ENCODE results near the gene WDR93. TPM values are rescaled to one million over a fixed set of nuclear protein-coding genes. Genes with fewer than 3 reads are reported as not detected.
A peak's percentile ranks its signal among the peaks of the same experiment; 100 is the strongest.

WDR93 gene
- total and polyA plus RNA-seq, 4 donors = 0.69 to 3.9 (median 1.5) TPM

DNA sequence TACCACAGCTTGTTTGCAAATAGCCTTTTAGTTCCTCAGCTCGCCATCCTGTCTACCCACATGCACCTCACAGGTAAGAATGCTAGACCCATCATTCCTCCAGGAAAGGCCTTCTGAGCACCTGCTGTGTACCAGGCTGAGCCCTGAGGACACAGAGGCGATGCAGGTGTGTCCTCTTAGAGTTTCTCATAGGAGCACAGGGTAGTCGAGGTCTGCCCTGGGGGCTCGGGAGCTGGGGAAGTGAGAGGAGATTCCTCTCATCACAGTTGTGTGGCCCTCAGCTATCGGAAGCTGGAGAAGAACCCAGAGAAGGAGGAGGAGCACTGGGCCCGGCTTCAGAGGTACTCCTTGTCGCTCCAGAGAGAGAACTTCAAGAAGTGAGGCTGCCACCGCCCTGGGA is 52.4 kb downstream of the WDR93 start:
- WGBS (ENCODE audit: insufficient coverage) = 90% methylated on average over 8 of the region's 8 CpGs
- no peak for DNase-seq (ENCODE audit: low read depth in 4 of 6, low spot score in 6 of 6)
- peaks cover 25% of the 10 kb centered on the region for H3K36me3 ChIP-seq (ENCODE audit: control insufficient read depth, insufficient read depth, low read length)
- H3K27ac ChIP-seq (ENCODE audit: low read depth, low read length) = no peak overlapping the region
- no peak overlapping the region for H3K4me3 ChIP-seq (ENCODE audit: low read depth, low read length)
- no peaks in the 10 kb centered on the region for H3K9me3 ChIP-seq (ENCODE audit: control insufficient read depth, insufficient read depth, low read length)
- peaks cover 15% of the 10 kb centered on the region for H3K4me1 ChIP-seq (ENCODE audit: control insufficient read depth, insufficient read depth, low read length)
- peaks cover 19% of the 10 kb centered on the region for H3K27me3 ChIP-seq (ENCODE audit: control insufficient read depth, insufficient read depth, low read length)

- WGBS (ENCODE audit: insufficient coverage) = 94% methylated on average over 5 of the region's 8 CpGs
Measured at GRCh38 chr15:89743594-89743993, 53.0 kb downstream of the WDR93 start.

GRCh38 chr15:89745131-89745530 is 54.5 kb downstream of the WDR93 start:
- 88% methylated on average over 10 of the region's 13 CpGs for WGBS (ENCODE audit: insufficient coverage)

More at GRCh38 chr15:89743594-89743993, 53.0 kb downstream of the WDR93 start:
- Histone ChIP-seq H3K27me3 (ENCODE audit: control insufficient read depth, insufficient read depth, low read length) (peaks cover 25% of the 10 kb centered on the region), H3K9me3 (ENCODE audit: control insufficient read depth, insufficient read depth, low read length) (no peaks in the 10 kb centered on the region), H3K4me1 (ENCODE audit: control insufficient read depth, insufficient read depth, low read length) (peaks cover 15% of the 10 kb centered on the region), H3K36me3 (ENCODE audit: control insufficient read depth, insufficient read depth, low read length) (peaks cover 28% of the 10 kb centered on the region), H3K4me3 (ENCODE audit: low read depth, low read length) (no peak overlapping the region), H3K27ac (ENCODE audit: low read depth, low read length) (no peak overlapping the region)
- no peak for DNase-seq (ENCODE audit: low read depth in 4 of 6, low spot score in 6 of 6)

GRCh38 chr15:89745768-89746167 is 55.2 kb downstream of the WDR93 start:
- Histone ChIP-seq H3K4me3 (ENCODE audit: low read depth, low read length) (no peak overlapping the region), H3K27me3 (ENCODE audit: control insufficient read depth, insufficient read depth, low read length) (peaks cover 42% of the 10 kb centered on the region), H3K9me3 (ENCODE audit: control insufficient read depth, insufficient read depth, low read length) (no peaks in the 10 kb centered on the region), H3K27ac (ENCODE audit: low read depth, low read length) (no peak overlapping the region), H3K36me3 (ENCODE audit: control insufficient read depth, insufficient read depth, low read length) (peaks cover 28% of the 10 kb centered on the region), H3K4me1 (ENCODE audit: control insufficient read depth, insufficient read depth, low read length) (peaks cover 33% of the 10 kb centered on the region)
- 95% methylated on average over 1 of the region's 1 CpG for WGBS (ENCODE audit: insufficient coverage)
- no peak for DNase-seq (ENCODE audit: low read depth in 4 of 6, low spot score in 6 of 6)

More at GRCh38 chr15:89745131-89745530, 54.5 kb downstream of the WDR93 start:
- no peak overlapping the region for H3K27ac ChIP-seq (ENCODE audit: low read depth, low read length)
- DNase-seq (ENCODE audit: low read depth in 4 of 6, low spot score in 6 of 6) = no peak
- no peaks in the 10 kb centered on the region for H3K9me3 ChIP-seq (ENCODE audit: control insufficient read depth, insufficient read depth, low read length)
- no peak overlapping the region for H3K4me3 ChIP-seq (ENCODE audit: low read depth, low read length)
- peaks cover 28% of the 10 kb centered on the region for H3K36me3 ChIP-seq (ENCODE audit: control insufficient read depth, insufficient read depth, low read length)
- peaks cover 30% of the 10 kb centered on the region for H3K4me1 ChIP-seq (ENCODE audit: control insufficient read depth, insufficient read depth, low read length)
- peaks cover 41% of the 10 kb centered on the region for H3K27me3 ChIP-seq (ENCODE audit: control insufficient read depth, insufficient read depth, low read length)

DNA sequence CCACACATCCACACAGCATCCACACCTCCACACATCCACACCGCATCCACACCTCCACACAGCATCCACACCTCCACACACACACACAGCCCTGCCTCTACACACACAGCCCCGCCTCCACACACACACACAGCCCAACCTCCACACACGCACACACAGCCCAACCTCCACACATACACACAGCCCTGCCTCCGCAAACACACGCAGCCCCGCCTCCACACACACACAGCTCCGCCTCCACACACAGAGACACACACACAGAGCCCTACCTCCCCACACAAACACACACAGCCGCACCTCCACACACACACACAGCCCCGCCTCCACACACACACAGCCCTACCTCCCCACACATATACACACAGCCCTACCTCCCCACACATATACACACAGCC is 55.8 kb downstream of the WDR93 start:
- Histone ChIP-seq H3K4me1 (ENCODE audit: control insufficient read depth, insufficient read depth, low read length) (peaks cover 36% of the 10 kb centered on the region), H3K27ac (ENCODE audit: low read depth, low read length) (no peak overlapping the region), H3K4me3 (ENCODE audit: low read depth, low read length) (no peak overlapping the region), H3K36me3 (ENCODE audit: control insufficient read depth, insufficient read depth, low read length) (peaks cover 28% of the 10 kb centered on the region), H3K27me3 (ENCODE audit: control insufficient read depth, insufficient read depth, low read length) (peaks cover 42% of the 10 kb centered on the region), H3K9me3 (ENCODE audit: control insufficient read depth, insufficient read depth, low read length) (no peaks in the 10 kb centered on the region)
- WGBS (ENCODE audit: insufficient coverage) = 68% methylated on average over 8 of the region's 9 CpGs
- DNase-seq (ENCODE audit: low read depth in 4 of 6, low spot score in 6 of 6) = no peak

GRCh38 chr15:89747708-89748682 is 57.4 kb downstream of the WDR93 start:
- peaks cover 45% of the 10 kb centered on the region for H3K27me3 ChIP-seq (ENCODE audit: control insufficient read depth, insufficient read depth, low read length)
- WGBS (ENCODE audit: insufficient coverage) = 28% methylated on average over 25 of the region's 28 CpGs

GRCh38 chr15:89749054-89749453 is 58.4 kb downstream of the WDR93 start:
- Histone ChIP-seq H3K27ac (ENCODE audit: low read depth, low read length) (no peak overlapping the region), H3K4me1 (ENCODE audit: control insufficient read depth, insufficient read depth, low read length) (peaks cover 37% of the 10 kb centered on the region), H3K4me3 (ENCODE audit: low read depth, low read length) (no peak overlapping the region), H3K27me3 (ENCODE audit: control insufficient read depth, insufficient read depth, low read length) (peaks cover 45% of the 10 kb centered on the region), H3K9me3 (ENCODE audit: control insufficient read depth, insufficient read depth, low read length) (no peaks in the 10 kb centered on the region), H3K36me3 (ENCODE audit: control insufficient read depth, insufficient read depth, low read length) (peaks cover 26% of the 10 kb centered on the region)
- DNase-seq (ENCODE audit: low read depth in 4 of 6, low spot score in 6 of 6) = no peak
- WGBS (ENCODE audit: insufficient coverage) = 59% methylated on average over 5 of the region's 7 CpGs

More at GRCh38 chr15:89747708-89748682, 57.4 kb downstream of the WDR93 start:
- H3K27ac ChIP-seq (ENCODE audit: low read depth, low read length) = no peak overlapping the region
- no peak overlapping the region for H3K4me3 ChIP-seq (ENCODE audit: low read depth, low read length)
- H3K4me1 ChIP-seq (ENCODE audit: control insufficient read depth, insufficient read depth, low read length) = peaks cover 37% of the 10 kb centered on the region
- H3K9me3 ChIP-seq (ENCODE audit: control insufficient read depth, insufficient read depth, low read length) = no peaks in the 10 kb centered on the region
- peak in 1 of 6 donors; percentile 6 for DNase-seq (ENCODE audit: low read depth in 4 of 6, low spot score in 6 of 6)
- peaks cover 28% of the 10 kb centered on the region for H3K36me3 ChIP-seq (ENCODE audit: control insufficient read depth, insufficient read depth, low read length)

- no peak overlapping the region for H3K4me3 ChIP-seq (ENCODE audit: low read depth, low read length)
- WGBS (ENCODE audit: insufficient coverage) = no CpG with 5 or more reads among the region's 4 CpGs
Measured at GRCh38 chr15:89749526-89749925, 58.9 kb downstream of the WDR93 start.

GRCh38 chr15:89749951-89750559 is 59.4 kb downstream of the WDR93 start:
- Histone ChIP-seq H3K4me1 (ENCODE audit: control insufficient read depth, insufficient read depth, low read length) (peaks cover 37% of the 10 kb centered on the region), H3K27ac (ENCODE audit: low read depth, low read length) (no peak overlapping the region), H3K4me3 (ENCODE audit: low read depth, low read length) (peak overlapping the region; percentile 43), H3K27me3 (ENCODE audit: control insufficient read depth, insufficient read depth, low read length) (peaks cover 45% of the 10 kb centered on the region), H3K36me3 (ENCODE audit: control insufficient read depth, insufficient read depth, low read length) (peaks cover 21% of the 10 kb centered on the region), H3K9me3 (ENCODE audit: control insufficient read depth, insufficient read depth, low read length) (no peaks in the 10 kb centered on the region)
- WGBS (ENCODE audit: insufficient coverage) = 3% methylated on average over 41 of the region's 41 CpGs
- peak in 2 of 6 donors; percentile 40 to 45 for DNase-seq (ENCODE audit: low read depth in 4 of 6, low spot score in 6 of 6)

More at GRCh38 chr15:89749526-89749925, 58.9 kb downstream of the WDR93 start:
- H3K27ac ChIP-seq (ENCODE audit: low read depth, low read length) = no peak overlapping the region
- peaks cover 26% of the 10 kb centered on the region for H3K36me3 ChIP-seq (ENCODE audit: control insufficient read depth, insufficient read depth, low read length)
- H3K27me3 ChIP-seq (ENCODE audit: control insufficient read depth, insufficient read depth, low read length) = peaks cover 45% of the 10 kb centered on the region
- H3K9me3 ChIP-seq (ENCODE audit: control insufficient read depth, insufficient read depth, low read length) = no peaks in the 10 kb centered on the region
- DNase-seq (ENCODE audit: low read depth in 4 of 6, low spot score in 6 of 6) = no peak
- H3K4me1 ChIP-seq (ENCODE audit: control insufficient read depth, insufficient read depth, low read length) = peaks cover 37% of the 10 kb centered on the region
